Measurements from ENCODE around the gene TAF15. TPM values are rescaled to one million over a fixed set of nuclear protein-coding genes. Genes with fewer than 3 reads are reported as not detected.

TAF15 gene
- total RNA-seq, 2 donors from 2014 or later = 25.7 to 31.7 TPM

GRCh38 chr17:35788477-35789368 is 20.6 kb upstream of the TAF15 start:
- Histone ChIP-seq H3K36me3 (no peaks in the 10 kb centered on the region), H3K4me3 (no peak overlapping the region), H3K9me3 (no peaks in the 10 kb centered on the region), H3K4me1 (peaks cover 0 to 18% of the 10 kb centered on the region in 2 donors), H3K27ac (peak overlapping the region in 1 of 2 donors; percentile 38), H3K27me3 (no peaks in the 10 kb centered on the region)
- no peak for DNase-seq (ENCODE audit: low spot score)
- no peak for TF ChIP-seq CTCF (IDR thresholded peaks at IDR 0.05)

- Histone ChIP-seq H3K4me1 (peaks cover 0 to 26% of the 10 kb centered on the region in 2 donors), H3K27ac (no peak overlapping the region), H3K36me3 (no peaks in the 10 kb centered on the region), H3K27me3 (no peaks in the 10 kb centered on the region), H3K9me3 (no peaks in the 10 kb centered on the region), H3K4me3 (no peak overlapping the region)
- no peak for DNase-seq (ENCODE audit: low spot score)
- TF ChIP-seq CTCF (IDR thresholded peaks at IDR 0.05) = no peak
Measured at GRCh38 chr17:35790841-35791240, 18.4 kb upstream of the TAF15 start.

GRCh38 chr17:35791681-35792350 is 17.5 kb upstream of the TAF15 start:
- Histone ChIP-seq H3K9me3 (no peaks in the 10 kb centered on the region), H3K27me3 (no peaks in the 10 kb centered on the region), H3K36me3 (no peaks in the 10 kb centered on the region), H3K4me1 (peaks cover 0 to 27% of the 10 kb centered on the region in 2 donors), H3K27ac (no peak overlapping the region), H3K4me3 (no peak overlapping the region)
- no peak for TF ChIP-seq CTCF (IDR thresholded peaks at IDR 0.05)
- DNase-seq (ENCODE audit: low spot score) = no peak

GRCh38 chr17:35793257-35793656 is 16.0 kb upstream of the TAF15 start:
- peaks cover 0 to 22% of the 10 kb centered on the region in 2 donors for H3K4me1 ChIP-seq
- peak; percentile 57 for DNase-seq (ENCODE audit: low spot score)
- H3K27ac ChIP-seq = no peak overlapping the region

More at GRCh38 chr17:35793257-35793656, 16.0 kb upstream of the TAF15 start:
- TF ChIP-seq CTCF (IDR thresholded peaks at IDR 0.05) = no peak
- no peaks in the 10 kb centered on the region for H3K9me3 ChIP-seq
- no peak overlapping the region for H3K4me3 ChIP-seq
- H3K27me3 ChIP-seq = no peaks in the 10 kb centered on the region
- H3K36me3 ChIP-seq = no peaks in the 10 kb centered on the region

All from right atrium auricular region (tissue), 2 donors.